Pulmonary artery endothelial cell (primary cell): ENCODE results near the gene MRPS12. TPM values are rescaled to one million over a fixed set of nuclear protein-coding genes. Genes with fewer than 3 reads are reported as not detected.

Experiments used
- DNase-seq: peaks from one replicate; pipeline ENCODE4 v3.0.0-alpha.2; 2011; ENCODE audit warnings: low read depth, low spot score
- total RNA-seq: library from RNA; depleted of rRNA; stranded (reverse); fragments of >200 nt; gene quantifications from 2 replicates; pipeline ENCODE4 v1.2.3, GENCODE V29; 2014

Gene MRPS12
- total RNA-seq, 1 donor from 2014 or later, result 59.3 TPM

DNA sequence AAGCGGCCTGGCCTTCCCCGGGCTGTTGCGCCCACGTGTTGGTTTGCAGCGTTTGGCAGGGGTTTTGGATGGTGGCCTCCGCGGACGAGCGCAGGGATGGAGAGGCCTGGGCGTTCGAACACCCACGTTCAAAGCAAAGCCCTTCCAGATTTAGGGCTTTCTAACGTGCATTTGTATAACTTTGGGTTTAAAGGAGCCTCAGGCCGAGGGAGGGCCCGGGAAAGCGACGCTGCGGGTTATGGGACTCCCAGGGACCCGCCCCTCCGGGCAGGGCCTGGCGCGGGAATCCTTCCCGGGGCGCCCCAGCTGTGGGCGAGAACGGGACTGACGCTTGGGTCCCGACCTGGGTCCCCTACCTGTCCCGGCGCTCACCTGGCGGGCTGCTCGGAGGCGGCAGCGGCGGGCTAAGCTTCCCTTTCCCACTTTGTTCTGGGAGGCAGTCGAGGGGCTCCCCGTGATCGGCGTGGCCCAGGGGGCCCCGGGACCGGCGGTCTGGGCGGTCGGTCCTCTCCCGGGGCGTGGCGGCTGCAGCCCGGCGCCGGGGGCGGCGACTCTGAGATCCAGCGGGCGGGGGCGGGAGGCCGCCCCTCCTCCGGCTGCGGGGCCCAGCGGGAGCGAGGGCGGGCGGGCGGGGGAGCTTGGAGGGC is 44.6 kb downstream of the MRPS12 start, which contains the start of gene FBXO17:
Gene FBXO17 (minus strand): TSS at position 529 of the 647 bp plus-strand sequence. CDS start 25,423 bp downstream, outside the sequence.
- no peak for DNase-seq

DNA sequence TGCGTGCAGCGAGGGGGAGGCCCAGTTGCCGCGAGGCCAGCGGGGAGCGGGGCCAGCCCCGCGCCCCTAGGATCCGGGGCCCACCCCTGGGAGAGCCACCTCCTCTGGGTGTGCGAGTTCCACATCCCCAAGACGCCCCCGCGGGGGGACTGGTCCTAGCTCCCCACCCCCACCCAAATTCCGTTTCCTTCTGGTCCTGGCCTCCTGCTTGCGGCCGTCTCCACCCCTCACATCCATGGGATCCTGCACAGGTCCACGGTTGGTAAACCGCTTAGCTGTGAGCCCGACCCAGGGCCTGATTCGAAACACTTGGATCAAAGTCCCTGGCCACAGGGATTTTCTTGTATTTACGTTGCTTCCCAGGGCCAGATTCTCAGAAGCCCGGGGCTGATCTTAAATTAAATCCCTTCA is 45.1 kb downstream of the MRPS12 start:
- no peak for DNase-seq

DNA sequence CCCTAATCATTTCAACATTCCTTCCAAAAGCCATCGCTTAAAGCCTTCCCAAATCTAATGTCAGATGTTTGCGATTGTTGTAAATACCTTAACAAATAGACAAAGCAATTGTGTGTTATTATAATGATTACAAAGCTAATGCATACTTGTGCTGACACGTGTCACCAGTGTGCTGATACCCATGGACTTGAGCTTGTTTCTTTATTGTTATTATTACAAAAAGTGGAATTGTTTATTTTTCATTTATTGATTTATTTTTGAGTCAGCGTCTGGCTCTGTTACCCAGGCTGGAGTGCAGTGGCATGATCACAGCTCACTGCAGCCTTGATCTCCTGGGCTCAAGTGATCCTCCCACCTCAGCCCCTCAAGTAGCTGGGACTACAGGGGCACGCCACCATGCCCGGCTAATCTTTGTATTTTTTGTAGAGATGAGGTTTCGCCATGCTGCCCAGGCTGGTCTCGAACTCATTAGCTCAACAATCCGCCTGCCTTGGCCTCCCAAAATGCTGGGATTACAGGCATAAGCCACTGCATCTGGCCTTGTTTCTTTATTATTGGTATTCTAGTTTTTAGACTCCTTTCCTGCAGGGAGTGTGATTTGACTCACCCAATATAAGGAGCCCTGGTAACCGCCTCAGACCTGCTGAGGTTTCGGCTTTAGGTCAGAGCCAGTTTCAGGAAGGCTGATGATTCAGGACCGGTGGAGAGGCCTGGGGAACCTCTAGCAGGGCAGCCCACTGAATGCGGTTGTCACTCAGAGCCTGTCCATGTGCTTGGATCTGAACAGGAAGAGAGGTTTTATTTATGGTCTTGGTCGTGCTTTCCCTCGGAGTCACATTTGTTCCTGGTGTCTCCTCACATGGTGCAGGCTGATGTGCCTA is 46.9 kb downstream of the MRPS12 start:
- no peak for DNase-seq

DNA sequence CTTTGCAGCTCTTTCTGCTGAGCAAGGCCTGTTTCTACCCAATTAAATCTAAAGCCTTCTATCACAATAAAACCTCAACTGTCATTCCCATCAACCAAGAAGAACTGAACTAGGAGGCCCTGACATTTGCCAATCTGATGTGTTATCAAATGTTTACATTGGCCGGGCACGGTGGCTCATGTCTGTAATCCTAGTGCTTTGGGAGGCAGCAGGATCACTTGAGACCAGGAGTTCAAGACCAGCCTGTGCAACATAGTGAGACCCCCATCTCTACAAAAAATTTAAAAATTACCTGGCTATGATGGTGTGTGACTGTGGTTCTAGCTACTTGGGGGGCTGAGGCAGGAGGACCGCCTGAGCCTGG is 47.6 kb downstream of the MRPS12 start:
- DNase-seq, result no peak

DNA sequence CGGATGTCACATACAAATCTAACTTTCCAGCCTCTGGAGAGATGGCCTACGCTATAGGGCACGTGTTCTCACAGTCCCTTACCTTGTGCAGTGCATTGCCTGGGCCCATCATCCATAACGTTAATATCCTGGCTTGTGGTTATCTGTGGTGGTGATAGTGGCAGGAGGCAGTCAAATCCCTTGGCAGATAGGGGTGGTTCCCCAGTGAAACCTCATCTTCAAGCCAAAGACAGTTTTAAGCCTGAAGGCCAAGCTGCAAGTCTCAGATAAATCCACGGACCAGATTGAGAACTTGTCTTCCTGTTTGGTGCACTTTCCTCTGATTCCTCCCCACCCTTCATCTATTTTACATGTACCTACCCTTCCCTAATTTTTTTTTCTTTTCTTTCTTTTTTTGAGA is 49.1 kb downstream of the MRPS12 start:
- no peak for DNase-seq

DNA sequence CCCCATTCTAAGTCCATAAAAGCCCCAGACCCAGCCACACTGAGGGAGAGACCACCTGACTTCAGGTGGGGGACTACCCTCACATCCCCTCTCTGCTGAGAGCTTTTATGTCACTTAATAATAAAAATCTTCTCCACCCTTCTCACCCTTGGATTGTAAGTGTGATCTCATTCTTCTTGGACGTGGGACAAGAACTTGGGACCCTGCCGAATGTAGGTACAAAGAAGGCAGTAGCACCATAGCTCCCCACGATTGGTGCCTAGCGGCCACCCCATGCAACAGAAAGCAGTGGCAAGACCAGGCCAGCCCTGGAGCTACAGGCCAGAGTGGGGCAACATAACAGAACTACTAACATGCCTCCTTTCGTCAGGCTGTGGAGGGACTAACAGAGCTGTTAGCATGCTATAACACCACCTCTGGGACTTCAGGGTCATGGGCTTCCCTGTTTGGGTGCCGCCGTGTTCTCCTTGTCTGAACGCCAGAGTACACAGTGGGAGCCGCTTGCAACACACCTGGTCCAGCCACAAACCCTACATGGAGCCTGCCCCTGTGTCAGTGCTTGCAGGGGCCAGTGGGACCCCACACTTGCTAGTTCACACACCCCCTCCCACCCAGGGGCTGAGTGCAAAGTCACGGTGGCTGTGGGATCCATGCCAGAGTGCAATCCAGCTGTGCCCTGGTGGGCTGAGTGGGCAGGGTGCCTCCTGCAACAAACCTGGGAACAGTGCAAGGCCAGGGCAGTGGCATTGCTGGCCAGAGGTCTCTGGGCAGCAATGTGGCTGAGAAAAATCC is 50.0 kb downstream of the MRPS12 start:
- no peak for DNase-seq

Other genes starting within 250 kb of the MRPS12 start
- 0.20 TPM in 1 of 2 replicates, not detected in the other for gene CAPN12, start 186.5 kb upstream of the MRPS12 start, total RNA-seq
- gene LGALS7, start 157.4 kb upstream of the MRPS12 start, total RNA-seq, result not detected in 2 replicates
- not detected in 2 replicates for gene LGALS7B, start 141.7 kb upstream of the MRPS12 start, total RNA-seq
- gene LGALS4, start 118.0 kb upstream of the MRPS12 start, total RNA-seq, result not detected in 2 replicates
- gene ECH1, start 99.2 kb upstream of the MRPS12 start, total RNA-seq, result 29.5 and 47.7 TPM in 2 replicates
- gene HNRNPL, start 81.0 kb upstream of the MRPS12 start, total RNA-seq, result 400 and 489 TPM in 2 replicates
- 8.8 and 11.7 TPM in 2 replicates for gene RINL, start 52.7 kb upstream of the MRPS12 start, total RNA-seq
- gene SIRT2, start 31.3 kb upstream of the MRPS12 start, total RNA-seq, result 47.3 and 48.8 TPM in 2 replicates
- gene NFKBIB, start 31.0 kb upstream of the MRPS12 start, total RNA-seq, result 15.1 and 23.6 TPM in 2 replicates
- not detected in 2 replicates for gene CCER2, start 18.8 kb upstream of the MRPS12 start, total RNA-seq
- 18.7 and 19.7 TPM in 2 replicates for gene SARS2, start 181 bp upstream of the MRPS12 start, total RNA-seq
- gene FBXO17, start 44.8 kb downstream of the MRPS12 start, total RNA-seq, result 24.2 and 25.9 TPM in 2 replicates
- gene FBXO27, start 101.6 kb downstream of the MRPS12 start, total RNA-seq, result 1.5 and 2.2 TPM in 2 replicates
- gene ACP7, start 153.4 kb downstream of the MRPS12 start, total RNA-seq, result 0.20 and 0.21 TPM in 2 replicates
- 7.5 and 7.6 TPM in 2 replicates for gene PAK4, start 194.8 kb downstream of the MRPS12 start, total RNA-seq